SKM-1 (cell line): ENCODE data around the gene RPS3.
A peak's percentile ranks its signal among the peaks of the same experiment; 100 is the strongest.
"Not testable (repeated sequence)": the region's sequence is repeated elsewhere in the genome, so short reads cannot be mapped to it uniquely, and the experiment has no call there.

Experiments
- DNase-seq: peaks from one replicate; lab custom pipeline; 2025; ENCODE audit not compliant: unreplicated experiment; lab: John Stamatoyannopoulos, UW

RPS3 gene

GRCh38 chr11:75378776-75379175 lies 20.5 kb upstream of the RPS3 start:
- DNase-seq = not testable (repeated sequence)

GRCh38 chr11:75380245-75380644 lies 19.1 kb upstream of the RPS3 start:
- no peak for DNase-seq

GRCh38 chr11:75380716-75381420 lies 18.4 kb upstream of the RPS3 start:
- peak; percentile 38 for DNase-seq

DNA sequence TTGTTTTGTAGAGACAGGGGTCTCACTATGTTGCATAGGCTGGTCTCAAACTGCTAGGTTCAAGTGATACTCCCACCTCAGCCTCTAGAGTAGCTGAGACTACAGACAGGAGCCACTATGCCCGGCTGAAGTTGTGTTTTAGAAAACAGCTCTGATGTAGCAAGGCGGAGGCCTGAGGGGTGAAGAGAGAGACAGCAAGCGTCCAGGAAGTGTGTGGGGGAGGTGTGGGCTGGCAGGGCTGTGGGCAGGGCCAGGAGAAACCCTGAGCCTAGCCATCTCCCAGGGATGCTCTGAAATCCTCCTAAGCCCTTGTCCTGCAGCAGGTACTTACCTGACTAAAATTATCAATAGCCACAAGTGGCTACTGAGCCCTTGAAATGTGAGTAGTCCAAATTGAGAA lies 16.1 kb upstream of the RPS3 start:
- DNase-seq = peak; percentile 35

- DNase-seq = peak; percentile 50
Measured at GRCh38 chr11:75384438-75385080, 14.8 kb upstream of the RPS3 start.

DNA sequence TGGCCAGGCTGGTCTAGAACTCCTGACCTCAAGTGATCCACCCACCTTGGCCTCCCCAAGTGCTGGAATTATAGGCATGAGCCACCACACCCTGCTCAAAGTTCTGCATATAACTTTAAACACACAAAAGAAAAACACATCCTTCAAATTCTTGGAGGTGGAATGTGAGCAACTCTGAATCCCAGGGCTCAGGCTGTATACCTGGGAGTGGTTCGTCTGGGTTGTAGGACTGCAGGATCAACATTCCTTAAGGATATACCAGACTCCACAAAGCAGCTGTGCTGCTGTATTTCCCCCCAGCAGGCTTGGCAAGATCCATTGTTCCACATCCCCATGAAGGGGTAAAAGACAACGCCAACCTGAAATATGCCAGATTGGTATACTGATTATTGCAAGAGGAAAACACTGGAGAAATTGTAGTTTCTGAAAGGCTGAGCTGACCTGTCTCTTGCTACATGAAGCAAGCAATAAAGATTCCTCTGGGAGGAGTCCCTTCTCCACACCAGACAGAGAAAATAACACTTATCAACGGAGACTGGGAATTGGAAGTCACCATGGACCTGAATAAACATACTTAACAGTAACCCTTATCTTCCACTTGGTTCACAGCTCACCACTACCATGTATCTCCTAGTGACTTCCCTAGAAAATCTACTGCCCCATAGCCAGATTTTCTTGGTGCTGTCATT lies 12.2 kb upstream of the RPS3 start:
- no peak for DNase-seq

DNA sequence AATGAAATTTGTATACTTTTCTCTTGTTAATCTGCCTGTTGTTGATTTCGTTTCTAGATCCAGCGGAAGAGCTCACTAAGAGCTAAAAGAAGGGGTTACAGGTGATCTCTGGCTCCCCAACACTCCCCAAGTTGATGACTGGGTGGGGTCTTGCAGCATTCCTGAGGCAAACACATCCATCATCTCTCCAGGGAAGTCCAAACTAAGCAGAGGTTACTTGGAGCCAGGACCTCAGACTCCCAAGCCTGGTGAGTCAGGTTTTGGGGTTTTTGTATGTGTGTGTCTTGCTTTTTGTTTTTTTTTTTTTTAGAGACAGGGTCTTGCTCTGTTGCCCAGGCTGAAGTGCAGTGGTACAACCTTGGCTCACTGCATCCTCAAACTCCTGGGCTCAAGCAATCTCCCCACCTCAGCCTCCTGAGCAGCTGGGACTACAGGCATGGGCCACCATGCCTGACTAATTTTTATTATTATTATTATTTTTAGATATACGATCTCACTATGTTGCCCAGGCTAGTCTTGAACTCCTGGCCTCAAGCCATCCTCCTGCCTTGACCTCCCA lies 11.5 kb upstream of the RPS3 start:
- DNase-seq = no peak

DNA sequence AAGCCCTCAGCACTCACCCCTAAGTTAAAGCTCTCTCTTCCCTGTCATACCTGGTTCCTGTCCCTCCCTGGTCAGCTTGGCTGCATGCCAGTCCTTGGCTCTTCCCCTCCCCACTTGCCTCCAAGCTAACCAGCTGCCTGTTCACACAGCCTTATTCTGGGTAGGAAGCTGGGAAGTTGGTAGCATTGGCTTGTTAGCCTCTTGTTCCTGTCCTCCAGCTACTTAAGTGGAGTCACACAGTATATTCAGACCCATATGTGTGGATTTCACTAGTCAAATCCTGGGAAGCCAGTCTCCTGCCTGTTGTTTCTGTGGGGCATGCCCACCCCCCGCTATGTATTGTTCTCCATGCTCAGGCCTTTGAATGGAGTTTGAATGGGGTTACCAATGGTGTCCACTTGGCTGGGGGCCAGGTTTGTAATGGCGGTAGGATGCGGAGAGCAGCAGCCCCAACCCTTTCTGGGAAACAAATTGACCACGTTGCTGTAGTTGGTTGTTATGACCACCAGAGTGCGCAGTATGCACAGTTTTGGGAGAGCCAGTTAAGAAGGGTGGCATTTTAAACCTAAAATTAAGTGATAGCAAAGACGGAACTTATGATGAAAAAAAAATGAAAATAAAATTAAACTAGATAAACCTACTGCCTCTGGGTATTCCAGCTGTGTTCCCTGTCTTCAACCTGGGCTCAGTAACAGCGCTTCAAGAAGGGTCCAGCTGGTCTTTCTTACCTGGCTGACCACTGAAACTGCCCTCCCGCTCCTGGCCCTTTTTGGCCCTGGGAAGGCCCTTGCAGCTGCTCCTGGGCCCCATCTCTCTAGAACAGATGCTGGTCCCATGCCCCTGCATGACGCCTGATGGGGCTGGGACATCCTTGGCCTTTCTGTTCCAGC lies 10.7 kb upstream of the RPS3 start:
- peak; percentile 42 for DNase-seq

DNA sequence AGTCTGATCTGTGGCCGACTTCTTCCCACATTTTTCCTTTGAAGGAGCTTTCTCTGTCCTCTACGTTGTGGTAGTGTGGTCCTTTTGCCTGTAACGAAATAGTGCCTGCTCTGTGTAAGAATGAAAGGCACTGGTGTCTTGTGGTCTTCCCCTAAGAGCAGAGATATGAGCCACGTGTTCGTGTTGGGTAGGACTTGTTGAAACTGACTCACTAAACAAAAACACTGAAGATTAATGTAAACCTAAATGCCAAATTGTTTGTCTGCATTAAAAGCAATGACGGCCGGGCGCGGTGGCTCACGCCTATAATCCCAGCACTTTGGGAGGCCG lies 10.1 kb upstream of the RPS3 start:
- no peak for DNase-seq

DNA sequence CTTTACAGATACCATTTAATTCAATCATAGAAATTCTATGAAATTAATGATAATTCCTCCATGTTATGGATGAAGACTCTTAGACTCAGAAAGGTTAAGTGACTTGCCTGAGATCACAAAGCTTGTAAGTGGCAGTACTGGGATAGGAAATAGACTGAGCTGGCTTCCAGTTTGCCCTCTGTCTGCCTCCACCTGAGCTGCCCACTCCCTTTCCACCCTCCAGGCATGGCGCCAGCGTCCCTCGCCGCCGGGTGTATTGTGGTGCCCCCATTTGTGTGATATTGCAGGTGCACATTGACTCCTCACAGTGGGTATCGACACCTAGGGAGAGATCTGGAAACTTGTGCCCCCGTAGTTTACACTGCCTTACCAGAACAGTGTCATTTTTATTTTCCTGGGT lies 9.4 kb upstream of the RPS3 start:
- no peak for DNase-seq

- DNase-seq = no peak
Measured at GRCh38 chr11:75394085-75394840, 5.1 kb upstream of the RPS3 start.

- no peak for DNase-seq
Measured at GRCh38 chr11:75398906-75399305, 412 bp upstream of the RPS3 start.

DNA sequence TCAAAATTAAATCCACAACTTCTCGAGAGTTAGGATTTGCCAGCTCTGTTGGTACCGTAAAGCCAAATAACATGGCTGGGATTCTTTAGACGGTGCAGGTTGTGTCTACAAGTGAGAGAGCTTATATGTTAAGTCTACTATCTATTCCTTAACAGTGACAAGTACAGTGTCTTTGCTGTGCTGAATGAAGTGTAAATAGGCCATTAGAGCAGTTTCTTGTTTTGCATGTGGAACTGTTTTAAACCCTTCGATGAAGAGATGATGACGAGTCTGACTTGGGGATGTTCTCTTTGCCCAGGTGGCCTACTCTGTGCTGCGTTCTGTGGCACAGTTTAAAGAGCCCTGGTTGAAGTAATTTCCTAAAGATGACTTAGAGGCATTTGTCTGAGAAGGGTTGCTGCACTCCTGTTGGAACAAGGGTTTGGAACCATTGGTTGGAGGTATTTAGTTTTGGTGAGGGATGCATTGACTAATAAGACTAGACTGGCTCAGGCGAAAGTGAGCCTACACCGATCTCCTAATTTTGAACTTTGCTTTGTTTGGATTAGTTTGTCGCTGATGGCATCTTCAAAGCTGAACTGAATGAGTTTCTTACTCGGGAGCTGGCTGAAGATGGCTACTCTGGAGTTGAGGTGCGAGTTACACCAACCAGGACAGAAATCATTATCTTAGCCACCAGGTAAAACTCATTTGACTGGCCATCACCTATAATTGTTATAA lies 988 bp downstream of the RPS3 start:
- DNase-seq = no peak

DNA sequence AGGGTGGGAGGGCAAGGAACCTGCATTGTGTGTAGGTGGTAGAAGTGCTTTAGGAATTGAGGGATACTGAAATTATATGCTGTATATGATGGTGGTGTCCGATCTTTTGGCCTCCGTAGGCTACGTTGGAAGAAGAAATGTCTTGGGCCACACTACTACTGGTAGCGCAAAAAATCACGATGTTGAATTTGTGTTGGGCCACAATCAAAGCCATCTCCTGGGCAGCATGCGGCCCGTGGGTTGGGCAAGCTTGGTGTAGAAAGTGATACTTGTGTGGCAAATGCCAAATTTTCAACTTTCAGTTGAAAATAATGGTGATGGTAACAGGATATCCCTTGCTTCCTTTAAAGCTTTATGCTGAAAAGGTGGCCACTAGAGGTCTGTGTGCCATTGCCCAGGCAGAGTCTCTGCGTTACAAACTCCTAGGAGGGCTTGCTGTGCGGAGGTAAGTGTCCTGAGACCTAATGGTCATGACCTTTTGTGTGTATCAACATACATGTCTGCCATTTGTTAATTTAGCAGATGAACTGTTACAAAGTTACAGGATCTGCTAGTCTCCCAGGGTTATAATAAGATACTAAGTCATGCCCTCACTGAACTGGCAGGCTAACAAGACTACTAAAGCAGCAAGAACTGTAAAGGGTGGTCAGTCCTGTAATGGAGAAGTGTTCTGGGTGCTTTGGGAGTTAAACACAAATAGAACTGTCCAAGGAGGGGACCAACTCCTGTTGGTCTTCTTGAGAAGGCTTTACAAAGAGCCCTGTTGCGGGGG lies 2.9 kb downstream of the RPS3 start:
- DNase-seq = no peak

DNA sequence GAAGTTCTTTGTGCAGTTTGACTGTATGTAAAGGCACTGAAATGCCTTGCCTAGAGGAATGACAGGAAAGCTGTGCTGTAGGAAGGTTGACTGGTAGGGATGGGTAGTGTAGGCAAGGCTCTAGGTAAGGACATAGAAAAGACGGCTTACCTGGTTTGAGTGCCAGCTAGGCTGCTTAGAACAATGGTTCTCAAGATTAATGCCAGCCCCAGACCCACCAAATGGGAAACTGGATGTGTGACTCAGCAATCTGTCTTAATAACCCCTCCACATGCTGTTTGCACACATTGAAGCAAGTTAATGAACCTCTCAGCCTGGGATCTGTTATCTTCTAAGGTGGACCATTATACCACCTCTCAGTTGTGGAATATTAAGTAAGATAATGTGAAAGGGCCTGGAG lies 3.7 kb downstream of the RPS3 start:
- no peak for DNase-seq

DNA sequence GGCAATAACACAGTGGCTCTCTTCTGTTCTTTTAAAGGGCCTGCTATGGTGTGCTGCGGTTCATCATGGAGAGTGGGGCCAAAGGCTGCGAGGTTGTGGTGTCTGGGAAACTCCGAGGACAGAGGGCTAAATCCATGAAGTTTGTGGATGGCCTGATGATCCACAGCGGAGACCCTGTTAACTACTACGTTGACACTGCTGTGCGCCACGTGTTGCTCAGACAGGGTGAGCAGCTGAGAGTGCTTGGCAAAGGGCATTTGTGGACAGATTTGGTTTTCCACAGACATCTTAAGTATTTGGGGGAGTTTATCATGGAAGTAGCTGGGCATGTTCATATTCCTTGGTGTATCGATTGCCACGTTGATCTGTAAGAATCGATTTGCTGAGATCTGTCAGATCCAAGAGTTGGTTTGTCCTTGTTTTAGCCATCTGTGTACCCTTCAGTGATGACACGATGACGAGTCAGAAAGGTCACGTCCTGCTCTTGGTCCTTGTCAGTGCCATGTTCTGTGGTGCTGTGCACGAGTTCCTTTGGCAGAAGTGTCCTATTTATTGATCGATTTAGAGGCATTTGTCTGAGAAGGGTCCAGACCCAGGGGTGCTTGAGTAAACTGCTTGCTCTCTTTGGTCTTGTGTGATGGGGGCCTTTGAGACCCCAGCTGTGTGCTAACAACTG lies 4.8 kb downstream of the RPS3 start:
- no peak for DNase-seq

DNA sequence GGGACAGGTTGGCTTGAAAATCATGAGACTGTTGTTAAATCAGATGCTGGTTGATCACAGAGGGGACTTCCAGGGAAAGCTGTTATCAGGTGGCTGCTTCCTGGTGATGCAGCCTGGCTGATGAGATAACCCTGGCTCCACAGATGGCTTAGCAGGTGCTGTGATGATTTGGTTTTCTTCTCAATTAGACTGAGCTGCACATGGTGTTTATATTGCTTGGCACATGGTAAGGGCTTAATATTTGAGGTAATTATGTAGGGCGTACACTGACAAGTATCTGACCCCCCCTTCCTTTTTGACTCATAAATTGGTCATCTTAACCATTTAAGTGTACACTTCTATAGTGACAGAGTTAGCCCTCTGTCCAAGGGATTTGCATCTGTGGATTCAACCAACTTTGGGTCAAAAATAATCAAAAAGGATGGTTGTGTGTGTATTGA lies 7.0 kb downstream of the RPS3 start:
- DNase-seq = no peak

- DNase-seq = no peak
Measured at GRCh38 chr11:75408957-75409219, 9.6 kb downstream of the RPS3 start.

GRCh38 chr11:75409971-75410370 lies 10.7 kb downstream of the RPS3 start:
- DNase-seq = not testable (repeated sequence)
